OCI-LY3 (cell line): ENCODE data around the gene FBXO28.

Experiments used
- EZH2phosphoT487 ChIP-seq: fragments of 200-600 bp; shearing (Covaris generic); IDR thresholded peaks from 2 replicates; pipeline ENCODE4 v1.6.1; 2018; ENCODE audit warnings: antibody characterized with exemption, mixed run types, low read depth
- TF ChIP-seq, protein P1 (sequence below): fragments of 200-600, 300-600 bp; sonication (generic); IDR thresholded peaks from 2 replicates; pipeline ENCODE4 v1.5.1; 2014; ENCODE audit warnings: antibody characterized with exemption, low read length, low read depth

DNA sequence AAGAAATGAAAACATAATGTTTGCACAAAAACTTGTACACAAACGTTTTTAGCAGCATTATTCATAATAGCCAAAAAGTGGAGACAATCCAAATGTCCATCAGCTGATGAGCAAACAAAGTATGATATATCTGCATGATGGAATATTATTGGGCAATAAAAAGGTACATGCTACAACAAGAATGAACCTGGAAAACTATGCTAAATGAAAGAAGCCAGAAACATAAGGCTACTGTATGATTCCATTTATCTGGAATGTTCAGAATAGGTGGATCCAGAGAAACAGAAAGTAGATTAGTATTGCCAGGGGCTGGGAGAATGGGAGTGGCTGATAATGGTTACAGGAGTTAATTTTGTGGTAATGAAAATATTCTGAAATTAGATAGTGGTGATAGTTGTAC, 19.0 kb downstream of the FBXO28 start:
- TF ChIP-seq, protein P1, sequence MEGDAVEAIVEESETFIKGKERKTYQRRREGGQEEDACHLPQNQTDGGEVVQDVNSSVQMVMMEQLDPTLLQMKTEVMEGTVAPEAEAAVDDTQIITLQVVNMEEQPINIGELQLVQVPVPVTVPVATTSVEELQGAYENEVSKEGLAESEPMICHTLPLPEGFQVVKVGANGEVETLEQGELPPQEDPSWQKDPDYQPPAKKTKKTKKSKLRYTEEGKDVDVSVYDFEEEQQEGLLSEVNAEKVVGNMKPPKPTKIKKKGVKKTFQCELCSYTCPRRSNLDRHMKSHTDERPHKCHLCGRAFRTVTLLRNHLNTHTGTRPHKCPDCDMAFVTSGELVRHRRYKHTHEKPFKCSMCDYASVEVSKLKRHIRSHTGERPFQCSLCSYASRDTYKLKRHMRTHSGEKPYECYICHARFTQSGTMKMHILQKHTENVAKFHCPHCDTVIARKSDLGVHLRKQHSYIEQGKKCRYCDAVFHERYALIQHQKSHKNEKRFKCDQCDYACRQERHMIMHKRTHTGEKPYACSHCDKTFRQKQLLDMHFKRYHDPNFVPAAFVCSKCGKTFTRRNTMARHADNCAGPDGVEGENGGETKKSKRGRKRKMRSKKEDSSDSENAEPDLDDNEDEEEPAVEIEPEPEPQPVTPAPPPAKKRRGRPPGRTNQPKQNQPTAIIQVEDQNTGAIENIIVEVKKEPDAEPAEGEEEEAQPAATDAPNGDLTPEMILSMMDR, result no peak
- TF ChIP-seq EZH2phosphoT487, result no peak
